PC-9 (cell line): ENCODE measurements around the gene LINGO3.

Experiments used
- EZH2 ChIP-seq: fragments of 200-600 bp; sonication (generic); IDR thresholded peaks from 2 replicates; pipeline ENCODE4 v1.8.0; 2017; ENCODE audit warnings: antibody characterized with exemption, low read depth
- TF ChIP-seq, protein P1 (sequence below): fragments of 200-600 bp; sonication (generic); conservative IDR thresholded peaks from 2 replicates; pipeline ENCODE4 v1.6.1; 2017; ENCODE audit warnings: mixed run types, antibody characterized with exemption, mild to moderate bottlenecking, moderate library complexity

GRCh38 chr19:2309734-2310362 is 1.9 kb upstream of the LINGO3 start:
- no peak for TF ChIP-seq EZH2
- TF ChIP-seq, protein P1, sequence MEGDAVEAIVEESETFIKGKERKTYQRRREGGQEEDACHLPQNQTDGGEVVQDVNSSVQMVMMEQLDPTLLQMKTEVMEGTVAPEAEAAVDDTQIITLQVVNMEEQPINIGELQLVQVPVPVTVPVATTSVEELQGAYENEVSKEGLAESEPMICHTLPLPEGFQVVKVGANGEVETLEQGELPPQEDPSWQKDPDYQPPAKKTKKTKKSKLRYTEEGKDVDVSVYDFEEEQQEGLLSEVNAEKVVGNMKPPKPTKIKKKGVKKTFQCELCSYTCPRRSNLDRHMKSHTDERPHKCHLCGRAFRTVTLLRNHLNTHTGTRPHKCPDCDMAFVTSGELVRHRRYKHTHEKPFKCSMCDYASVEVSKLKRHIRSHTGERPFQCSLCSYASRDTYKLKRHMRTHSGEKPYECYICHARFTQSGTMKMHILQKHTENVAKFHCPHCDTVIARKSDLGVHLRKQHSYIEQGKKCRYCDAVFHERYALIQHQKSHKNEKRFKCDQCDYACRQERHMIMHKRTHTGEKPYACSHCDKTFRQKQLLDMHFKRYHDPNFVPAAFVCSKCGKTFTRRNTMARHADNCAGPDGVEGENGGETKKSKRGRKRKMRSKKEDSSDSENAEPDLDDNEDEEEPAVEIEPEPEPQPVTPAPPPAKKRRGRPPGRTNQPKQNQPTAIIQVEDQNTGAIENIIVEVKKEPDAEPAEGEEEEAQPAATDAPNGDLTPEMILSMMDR = no peak
